Measurements from ENCODE around the gene SCN7A. TPM values are rescaled to one million over a fixed set of nuclear protein-coding genes. Genes with fewer than 3 reads are reported as not detected.

Gene SCN7A
- total RNA-seq, 5 donors from 2014 or later (not counting 1 experiment from before 2014, with no cell fraction given), result 0.03 to 0.09 TPM; not detected in 3

DNA sequence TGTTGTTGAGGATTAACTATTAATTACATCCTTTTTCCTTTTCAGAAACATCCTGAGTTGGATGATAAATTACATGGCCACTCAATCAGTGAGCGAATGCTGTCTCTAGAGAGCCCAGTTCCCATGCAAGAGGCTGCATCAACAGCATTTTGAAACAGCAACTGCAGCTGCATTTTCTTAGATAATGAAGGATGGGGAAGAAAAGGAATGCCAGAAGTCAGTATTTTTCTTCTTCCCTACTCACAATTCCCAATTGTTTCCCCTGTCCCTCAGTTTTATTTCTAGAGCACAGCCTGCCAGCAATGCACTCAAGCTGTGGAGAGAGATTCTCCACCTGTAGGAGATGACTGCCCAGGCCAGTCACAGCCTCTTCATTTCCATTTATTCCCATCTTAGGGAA, 6.9 kb downstream of the SCN7A start:
- H3K4me1 Mint-ChIP-seq, result no peaks in the 10 kb centered on the region
- Histone ChIP-seq H3K4me1 (ENCODE audit: control insufficient read depth in 1 of 2, extremely low read depth in 1 of 2, insufficient read depth in 2 of 2, low read length in 2 of 2) (no peaks in the 10 kb centered on the region), H3K27me3 (replicated peaks in 1 of 2; ENCODE audit: control insufficient read depth in 2 of 2, extremely low read depth in 1 of 2, insufficient read depth in 2 of 2, low read length in 1 of 2) (no peaks in the 10 kb centered on the region), H3K36me3 (ENCODE audit: control insufficient read depth in 2 of 2, extremely low read depth in 1 of 2, insufficient read depth in 1 of 2, low read length in 1 of 2) (no peaks in the 10 kb centered on the region), H3K9me3 (no peaks in the 10 kb centered on the region), H3K4me3 (ENCODE audit: control insufficient read depth in 1 of 2, extremely low read depth in 1 of 2, low read length in 1 of 2) (no peak overlapping the region), H3K27ac (ENCODE audit: low read length) (no peak overlapping the region)
- POLR2A ChIA-PET, result no interaction called here
- peaks cover 0 to 3% (median 0%) of the 10 kb centered on the region in 3 donors for H3K9me3 Mint-ChIP-seq
- ATAC-seq (replicated peaks in 1 of 4), result no peak
- no CpG with 5 or more reads among the region's 1 CpG for WGBS (ENCODE audit: insufficient coverage)
- no peak overlapping the region for H3K27ac Mint-ChIP-seq
- no peak for DNase-seq
- no peaks in the 10 kb centered on the region for H3K36me3 Mint-ChIP-seq
- CTCF ChIA-PET, result no interaction called here
- no peak overlapping the region for H3K4me3 Mint-ChIP-seq
- no peaks in the 10 kb centered on the region for H3K27me3 Mint-ChIP-seq

DNA sequence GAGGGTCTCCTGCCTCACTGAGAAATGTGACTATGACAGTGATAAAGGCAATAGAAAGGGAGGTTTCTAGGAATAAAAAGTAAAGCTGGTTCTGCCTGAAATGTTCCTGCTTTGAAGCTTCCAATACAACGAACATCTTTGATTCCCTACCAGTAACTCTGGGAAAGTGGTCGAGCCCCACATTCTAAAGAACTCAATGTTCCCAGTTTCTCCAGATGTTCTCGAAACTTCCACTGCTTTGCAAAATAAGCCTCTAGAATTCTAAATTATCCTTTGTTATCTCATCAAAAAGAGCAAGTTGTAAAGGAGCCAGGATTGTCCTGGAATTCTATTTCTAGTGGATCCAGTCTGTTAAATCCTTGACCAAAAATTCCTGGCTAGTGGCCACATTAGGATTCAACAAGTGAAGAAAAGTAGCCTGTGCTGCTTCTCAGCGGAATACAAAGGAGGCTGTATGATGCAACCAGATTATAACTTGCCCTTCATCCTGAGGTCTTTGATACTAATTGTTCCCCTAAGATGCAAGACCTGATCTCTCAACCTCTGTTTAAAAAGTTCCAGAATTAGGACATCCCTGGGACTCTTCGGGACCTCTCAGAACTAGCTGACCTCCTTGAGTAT, 8.4 kb downstream of the SCN7A start:
- H3K27me3 ChIP-seq (replicated peaks in 1 of 2; ENCODE audit: control insufficient read depth in 2 of 2, extremely low read depth in 1 of 2, insufficient read depth in 2 of 2, low read length in 1 of 2), result no peaks in the 10 kb centered on the region
- WGBS (ENCODE audit: insufficient coverage), result 56% methylated on average over 4 of the region's 5 CpGs
- Mint-ChIP-seq H3K27ac (no peak overlapping the region), H3K4me3 (no peak overlapping the region), H3K27me3 (no peaks in the 10 kb centered on the region), H3K9me3 (peaks cover 0 to 3% (median 0%) of the 10 kb centered on the region in 3 donors), H3K4me1 (no peaks in the 10 kb centered on the region), H3K36me3 (no peaks in the 10 kb centered on the region)
- H3K9me3 ChIP-seq, result no peaks in the 10 kb centered on the region
- H3K4me1 ChIP-seq (ENCODE audit: control insufficient read depth in 1 of 2, extremely low read depth in 1 of 2, insufficient read depth in 2 of 2, low read length in 2 of 2), result no peaks in the 10 kb centered on the region
- ChIA-PET POLR2A (no interaction called here), CTCF (no interaction called here)
- H3K27ac ChIP-seq (ENCODE audit: low read length), result no peak overlapping the region
- H3K36me3 ChIP-seq (ENCODE audit: control insufficient read depth in 2 of 2, extremely low read depth in 1 of 2, insufficient read depth in 1 of 2, low read length in 1 of 2), result no peaks in the 10 kb centered on the region
- ATAC-seq (replicated peaks in 1 of 4), result no peak
- no peak overlapping the region for H3K4me3 ChIP-seq (ENCODE audit: control insufficient read depth in 1 of 2, extremely low read depth in 1 of 2, low read length in 1 of 2)
- DNase-seq, result no peak

DNA sequence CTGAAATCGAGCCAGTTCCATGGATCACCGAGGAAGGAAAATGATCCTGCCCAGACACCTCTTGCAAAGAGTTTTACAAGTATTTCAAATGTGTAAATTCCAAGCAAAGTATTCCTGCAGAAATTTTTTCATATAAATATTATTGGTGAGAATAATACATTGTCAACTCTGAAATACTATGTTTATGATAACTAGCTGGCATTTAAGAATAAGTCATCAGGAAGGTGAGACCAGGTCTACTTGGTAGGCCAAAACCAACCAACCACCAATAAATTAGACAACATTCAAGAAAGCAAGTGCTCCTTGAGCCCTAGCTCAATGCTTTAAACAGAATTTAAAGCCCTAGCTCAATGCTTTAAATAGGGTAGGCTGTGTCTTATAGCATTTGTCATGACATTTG, 21.7 kb downstream of the SCN7A start:
- ChIA-PET CTCF (no interaction called here), POLR2A (no interaction called here)
- Mint-ChIP-seq H3K27me3 (no peaks in the 10 kb centered on the region), H3K4me3 (no peak overlapping the region), H3K36me3 (no peaks in the 10 kb centered on the region), H3K4me1 (no peaks in the 10 kb centered on the region), H3K27ac (no peak overlapping the region), H3K9me3 (no peaks in the 10 kb centered on the region)
- H3K4me1 ChIP-seq (ENCODE audit: control insufficient read depth in 1 of 2, extremely low read depth in 1 of 2, insufficient read depth in 2 of 2, low read length in 2 of 2), result no peaks in the 10 kb centered on the region
- H3K27me3 ChIP-seq (replicated peaks in 1 of 2; ENCODE audit: control insufficient read depth in 2 of 2, extremely low read depth in 1 of 2, insufficient read depth in 2 of 2, low read length in 1 of 2), result no peaks in the 10 kb centered on the region
- H3K36me3 ChIP-seq (ENCODE audit: control insufficient read depth in 2 of 2, extremely low read depth in 1 of 2, insufficient read depth in 1 of 2, low read length in 1 of 2), result no peaks in the 10 kb centered on the region
- ATAC-seq (replicated peaks in 1 of 4), result no peak
- WGBS (ENCODE audit: insufficient coverage), result no CpG with 5 or more reads among the region's 2 CpGs
- no peak for DNase-seq
- H3K4me3 ChIP-seq (ENCODE audit: control insufficient read depth in 1 of 2, extremely low read depth in 1 of 2, low read length in 1 of 2), result no peak overlapping the region
- no peaks in the 10 kb centered on the region for H3K9me3 ChIP-seq
- no peak overlapping the region for H3K27ac ChIP-seq (ENCODE audit: low read length)

DNA sequence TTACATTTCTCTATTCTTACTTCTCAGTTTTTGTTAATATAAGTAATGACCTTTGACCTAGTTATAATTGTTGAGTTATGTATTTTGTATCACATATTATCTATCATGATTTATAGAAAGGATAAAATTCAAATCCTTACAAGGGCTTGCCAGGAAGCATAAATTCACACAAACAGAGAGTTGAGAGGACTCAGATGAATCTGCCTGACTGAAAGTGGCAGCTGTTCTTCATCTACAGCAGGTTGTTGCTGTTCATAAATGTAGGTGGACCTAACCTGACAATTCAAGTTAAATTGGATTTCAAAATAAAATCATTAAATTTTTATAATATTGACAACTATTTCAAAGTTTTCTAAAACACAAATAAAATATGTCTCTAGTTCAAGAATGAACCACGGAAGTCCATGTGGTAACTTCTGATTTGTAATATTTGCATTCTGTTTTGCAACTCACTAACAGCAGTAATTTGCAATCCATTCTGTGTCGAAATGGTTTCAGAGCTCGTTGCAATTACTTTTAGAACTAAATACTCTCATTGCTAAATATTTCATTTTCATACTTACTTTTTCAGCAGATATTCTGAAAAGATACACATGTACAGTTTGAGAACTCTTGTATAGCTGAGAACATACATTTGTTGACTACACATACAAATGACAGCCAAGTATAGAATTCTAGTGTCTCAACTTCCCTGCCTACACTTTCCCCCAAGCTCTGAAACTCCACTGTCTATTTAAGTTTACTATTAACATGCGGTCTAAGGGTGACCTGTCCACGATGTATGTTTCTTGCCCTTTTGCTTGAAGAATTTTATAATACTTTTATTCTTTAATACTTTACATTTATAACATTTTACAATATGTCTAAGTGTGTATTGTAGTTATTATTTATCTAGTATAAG, 25.7 kb downstream of the SCN7A start:
- no peak for DNase-seq
- 74% methylated on average over 3 of the region's 5 CpGs for WGBS (ENCODE audit: insufficient coverage)
- no peaks in the 10 kb centered on the region for H3K9me3 Mint-ChIP-seq
- H3K4me3 Mint-ChIP-seq, result no peak overlapping the region
- no peak overlapping the region for H3K27ac Mint-ChIP-seq
- Histone ChIP-seq H3K27ac (ENCODE audit: low read length) (no peak overlapping the region), H3K9me3 (no peaks in the 10 kb centered on the region), H3K4me1 (ENCODE audit: control insufficient read depth in 1 of 2, extremely low read depth in 1 of 2, insufficient read depth in 2 of 2, low read length in 2 of 2) (no peaks in the 10 kb centered on the region), H3K36me3 (ENCODE audit: control insufficient read depth in 2 of 2, extremely low read depth in 1 of 2, insufficient read depth in 1 of 2, low read length in 1 of 2) (no peaks in the 10 kb centered on the region), H3K27me3 (replicated peaks in 1 of 2; ENCODE audit: control insufficient read depth in 2 of 2, extremely low read depth in 1 of 2, insufficient read depth in 2 of 2, low read length in 1 of 2) (no peaks in the 10 kb centered on the region), H3K4me3 (ENCODE audit: control insufficient read depth in 1 of 2, extremely low read depth in 1 of 2, low read length in 1 of 2) (no peak overlapping the region)
- CTCF ChIA-PET, result no interaction called here
- POLR2A ChIA-PET, result no interaction called here
- no peaks in the 10 kb centered on the region for H3K4me1 Mint-ChIP-seq
- ATAC-seq (replicated peaks in 1 of 4), result no peak
- H3K36me3 Mint-ChIP-seq, result no peaks in the 10 kb centered on the region
- no peaks in the 10 kb centered on the region for H3K27me3 Mint-ChIP-seq

DNA sequence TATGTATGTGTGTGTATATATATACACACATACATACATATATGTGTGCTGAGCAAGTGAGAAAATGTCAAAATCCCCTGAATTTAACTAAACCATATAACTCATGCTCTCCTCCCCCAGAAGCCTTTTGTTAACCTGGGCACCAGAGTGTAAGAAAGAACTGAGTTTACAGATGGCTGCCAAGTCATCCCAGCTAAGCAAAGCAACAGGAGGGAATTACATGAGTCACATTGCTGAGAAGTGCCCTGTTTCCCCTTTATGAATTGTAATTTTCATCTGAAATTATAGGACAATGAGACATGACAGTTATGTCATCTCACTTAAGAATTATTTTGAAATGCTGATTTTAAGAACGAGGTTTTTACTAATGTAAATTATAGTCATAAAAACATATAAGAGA, 29.9 kb downstream of the SCN7A start:
- H3K4me3 Mint-ChIP-seq, result no peak overlapping the region
- DNase-seq (no peak), ATAC-seq (replicated peaks in 1 of 4) (no peak)
- WGBS (ENCODE audit: insufficient coverage), result no CpG with 5 or more reads among the region's 1 CpG
- H3K36me3 Mint-ChIP-seq, result no peaks in the 10 kb centered on the region
- H3K36me3 ChIP-seq (ENCODE audit: control insufficient read depth in 2 of 2, extremely low read depth in 1 of 2, insufficient read depth in 1 of 2, low read length in 1 of 2), result no peaks in the 10 kb centered on the region
- H3K9me3 ChIP-seq, result no peaks in the 10 kb centered on the region
- ChIA-PET CTCF (no interaction called here), POLR2A (no interaction called here)
- no peaks in the 10 kb centered on the region for H3K4me1 ChIP-seq (ENCODE audit: control insufficient read depth in 1 of 2, extremely low read depth in 1 of 2, insufficient read depth in 2 of 2, low read length in 2 of 2)
- no peaks in the 10 kb centered on the region for H3K27me3 ChIP-seq (replicated peaks in 1 of 2; ENCODE audit: control insufficient read depth in 2 of 2, extremely low read depth in 1 of 2, insufficient read depth in 2 of 2, low read length in 1 of 2)
- peaks cover 0 to 6% (median 0%) of the 10 kb centered on the region in 3 donors for H3K9me3 Mint-ChIP-seq
- no peak overlapping the region for H3K27ac Mint-ChIP-seq
- no peaks in the 10 kb centered on the region for H3K4me1 Mint-ChIP-seq
- H3K27ac ChIP-seq (ENCODE audit: low read length), result no peak overlapping the region
- H3K27me3 Mint-ChIP-seq, result no peaks in the 10 kb centered on the region
- H3K4me3 ChIP-seq (ENCODE audit: control insufficient read depth in 1 of 2, extremely low read depth in 1 of 2, low read length in 1 of 2), result no peak overlapping the region

DNA sequence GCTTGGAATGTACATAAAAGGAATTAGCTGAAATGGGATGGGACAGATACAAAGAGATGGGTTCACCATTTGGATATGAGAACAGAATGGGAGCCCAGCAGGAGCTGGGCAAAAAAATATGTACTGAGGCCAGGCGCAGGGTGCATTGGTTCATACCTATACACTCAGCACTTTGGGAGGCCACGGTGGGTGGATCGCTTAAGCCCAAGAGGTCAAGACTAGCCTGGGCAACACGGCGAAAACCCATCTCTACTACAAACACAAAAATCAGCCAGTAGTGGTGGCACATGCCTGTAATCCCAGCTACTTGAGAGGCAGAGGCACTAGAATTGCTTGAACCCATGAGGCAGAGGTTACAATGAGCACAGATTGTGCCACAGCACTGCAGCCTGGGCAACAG, 30.4 kb downstream of the SCN7A start:
- Histone ChIP-seq H3K4me1 (ENCODE audit: control insufficient read depth in 1 of 2, extremely low read depth in 1 of 2, insufficient read depth in 2 of 2, low read length in 2 of 2) (no peaks in the 10 kb centered on the region), H3K27ac (ENCODE audit: low read length) (no peak overlapping the region), H3K36me3 (ENCODE audit: control insufficient read depth in 2 of 2, extremely low read depth in 1 of 2, insufficient read depth in 1 of 2, low read length in 1 of 2) (no peaks in the 10 kb centered on the region), H3K4me3 (ENCODE audit: control insufficient read depth in 1 of 2, extremely low read depth in 1 of 2, low read length in 1 of 2) (no peak overlapping the region), H3K9me3 (no peaks in the 10 kb centered on the region), H3K27me3 (replicated peaks in 1 of 2; ENCODE audit: control insufficient read depth in 2 of 2, extremely low read depth in 1 of 2, insufficient read depth in 2 of 2, low read length in 1 of 2) (no peaks in the 10 kb centered on the region)
- POLR2A ChIA-PET, result no interaction called here
- WGBS (ENCODE audit: insufficient coverage), result 94% methylated on average over 5 of the region's 5 CpGs
- ATAC-seq (replicated peaks in 1 of 4) (no peak), DNase-seq (no peak)
- no peak overlapping the region for H3K4me3 Mint-ChIP-seq
- no peaks in the 10 kb centered on the region for H3K4me1 Mint-ChIP-seq
- H3K9me3 Mint-ChIP-seq, result peaks cover 0 to 6% (median 0%) of the 10 kb centered on the region in 3 donors
- no peaks in the 10 kb centered on the region for H3K27me3 Mint-ChIP-seq
- CTCF ChIA-PET, result no interaction called here
- H3K27ac Mint-ChIP-seq, result no peak overlapping the region
- H3K36me3 Mint-ChIP-seq, result no peaks in the 10 kb centered on the region

All from T-cell (primary cell).